ENCODE results near the gene TMEM87B. TPM values are rescaled to one million over a fixed set of nuclear protein-coding genes. Genes with fewer than 3 reads are reported as not detected.

The TMEM87B gene
- total RNA-seq, 1 experiment from 2014 or later, result 10.5 TPM

DNA sequence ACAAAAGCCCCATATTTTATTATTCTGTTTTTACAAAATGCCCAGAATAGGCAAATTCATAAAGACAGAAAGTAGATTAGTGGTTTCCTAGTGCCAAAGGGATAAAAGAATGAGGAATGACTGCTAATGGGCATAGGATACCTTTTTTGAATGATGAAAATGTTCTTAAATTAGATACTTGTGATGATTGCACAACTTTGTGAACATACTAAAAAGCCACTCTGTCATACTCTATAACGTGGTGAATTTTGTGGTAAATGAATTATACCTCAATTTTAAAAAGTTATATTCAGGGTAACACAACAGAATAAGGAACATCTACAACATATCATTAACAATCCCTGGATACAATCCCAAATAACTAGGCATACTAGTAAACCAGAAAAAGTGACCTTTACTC lies 74.0 kb downstream of the TMEM87B start:
- TF ChIP-seq, protein P1, sequence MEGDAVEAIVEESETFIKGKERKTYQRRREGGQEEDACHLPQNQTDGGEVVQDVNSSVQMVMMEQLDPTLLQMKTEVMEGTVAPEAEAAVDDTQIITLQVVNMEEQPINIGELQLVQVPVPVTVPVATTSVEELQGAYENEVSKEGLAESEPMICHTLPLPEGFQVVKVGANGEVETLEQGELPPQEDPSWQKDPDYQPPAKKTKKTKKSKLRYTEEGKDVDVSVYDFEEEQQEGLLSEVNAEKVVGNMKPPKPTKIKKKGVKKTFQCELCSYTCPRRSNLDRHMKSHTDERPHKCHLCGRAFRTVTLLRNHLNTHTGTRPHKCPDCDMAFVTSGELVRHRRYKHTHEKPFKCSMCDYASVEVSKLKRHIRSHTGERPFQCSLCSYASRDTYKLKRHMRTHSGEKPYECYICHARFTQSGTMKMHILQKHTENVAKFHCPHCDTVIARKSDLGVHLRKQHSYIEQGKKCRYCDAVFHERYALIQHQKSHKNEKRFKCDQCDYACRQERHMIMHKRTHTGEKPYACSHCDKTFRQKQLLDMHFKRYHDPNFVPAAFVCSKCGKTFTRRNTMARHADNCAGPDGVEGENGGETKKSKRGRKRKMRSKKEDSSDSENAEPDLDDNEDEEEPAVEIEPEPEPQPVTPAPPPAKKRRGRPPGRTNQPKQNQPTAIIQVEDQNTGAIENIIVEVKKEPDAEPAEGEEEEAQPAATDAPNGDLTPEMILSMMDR (conservative IDR thresholded peaks at IDR 0.05), result no peak
- H3K56ac ChIP-seq (ENCODE audit: insufficient read length, low read depth, low read length), result no peak overlapping the region
- no peak overlapping the region for H3K27ac ChIP-seq (ENCODE audit: insufficient read length, low read depth, low read length)
- no peaks in the 10 kb centered on the region for H3K23me2 ChIP-seq (ENCODE audit: insufficient read length, low read depth, low read length, poor library complexity, severe bottlenecking)
- H3K14ac ChIP-seq (ENCODE audit: insufficient read depth, low read length), result no peak overlapping the region
- no peak overlapping the region for H4K5ac ChIP-seq (ENCODE audit: insufficient read length, low read depth, low read length)
- H3K79me2 ChIP-seq (ENCODE audit: insufficient read depth, low read length), result no peaks in the 10 kb centered on the region
- H3K9me3 ChIP-seq (ENCODE audit: control insufficient read depth, low read depth, low read length), result no peaks in the 10 kb centered on the region
- no peak overlapping the region for H3T11ph ChIP-seq (ENCODE audit: low read length)
- DNase-seq, result no peak
- H4K91ac ChIP-seq (ENCODE audit: insufficient read length, low read depth, low read length), result no peak overlapping the region
- H3K18ac ChIP-seq (ENCODE audit: insufficient read length, low read depth, low read length), result no peak overlapping the region
- no peak overlapping the region for H2BK5ac ChIP-seq (ENCODE audit: insufficient read length, low read length)
- H2BK12ac ChIP-seq (ENCODE audit: insufficient read length, low read depth, low read length), result no peak overlapping the region
- H3K27me3 ChIP-seq (ENCODE audit: insufficient read depth, low read length), result no peaks in the 10 kb centered on the region
- no peaks in the 10 kb centered on the region for H3K4me1 ChIP-seq (ENCODE audit: insufficient read depth, low read length)
- H3K79me1 ChIP-seq (ENCODE audit: insufficient read depth, low read depth, low read length, poor library complexity, severe bottlenecking), result no peaks in the 10 kb centered on the region
- no peak overlapping the region for H2AFZ ChIP-seq (ENCODE audit: low read length)
- H3K4me3 Mint-ChIP-seq, result no peak overlapping the region
- H4K20me1 ChIP-seq (ENCODE audit: control insufficient read depth, insufficient read depth, insufficient read length), result no peaks in the 10 kb centered on the region
- WGBS (ENCODE audit: extremely low coverage, insufficient read length, low lambda C conversion rate), result no CpG with 5 or more reads among the region's 1 CpG
- H3K9me3 Mint-ChIP-seq, result peaks cover 20 to 27% of the 10 kb centered on the region in 2 experiments; a peak in 4 of 5 replicates
- no peak overlapping the region for H3K4me2 ChIP-seq (ENCODE audit: insufficient read depth, insufficient read length, low read length)
- peaks cover 12% of the 10 kb centered on the region for H3K27me3 Mint-ChIP-seq (ENCODE audit: low read depth)
- no peak overlapping the region for H3K4ac ChIP-seq (ENCODE audit: low read depth, low read length)
- H3K4me1 Mint-ChIP-seq, result no peaks in the 10 kb centered on the region
- no peak overlapping the region for H2BK120ac ChIP-seq (ENCODE audit: low read depth, low read length, poor library complexity, severe bottlenecking)
- H2AK5ac ChIP-seq (ENCODE audit: insufficient read length, low read length), result no peak overlapping the region
- no peak overlapping the region for H3K9ac ChIP-seq (ENCODE audit: extremely low read depth, insufficient read length, low read length)
- H3K27ac Mint-ChIP-seq, result no peak overlapping the region
- no peaks in the 10 kb centered on the region; a peak in 2 of 7 replicates for H3K36me3 Mint-ChIP-seq (ENCODE audit: insufficient read depth in 1 of 3, low read depth in 3 of 3)
- H3K23ac ChIP-seq (ENCODE audit: insufficient read length, low read depth, low read length), result no peak overlapping the region
- no peak overlapping the region for H4K8ac ChIP-seq (replicated peaks; ENCODE audit: insufficient read length, low read depth, low read length)
- H2BK15ac ChIP-seq (ENCODE audit: low read depth, low read length), result no peak overlapping the region
- H2BK20ac ChIP-seq (ENCODE audit: low read depth, low read length, poor library complexity, severe bottlenecking), result no peak overlapping the region
